Keratinocyte (primary cell): ENCODE data around the gene RNF121. TPM values are rescaled to one million over a fixed set of nuclear protein-coding genes. Genes with fewer than 3 reads are reported as not detected.

ENCODE experiments used
- DNase-seq: peaks from one replicate; pipeline ENCODE4 v3.0.0-alpha.2; 2011; ENCODE audit warnings: low read depth, missing footprints, low spot score
- FAIRE-seq: peaks from 2 replicates; lab custom pipeline; 2011; peaks lifted over from hg19 to GRCh38; lab: Jason Lieb, UNC
- H2AFZ ChIP-seq: 2 replicates; pipeline ENCODE4 v1.6.0; 2012; ENCODE audit warnings: low read length, control low read depth, inconsistent platforms; ENCODE audit not compliant: control insufficient read depth
- H3K27ac ChIP-seq: 2 replicates; pipeline ENCODE4 v1.5.1; 2011; ENCODE audit warnings: low read length; ENCODE audit not compliant: control insufficient read depth, insufficient read depth
- H3K27me3 ChIP-seq: 3 replicates; pipeline ENCODE4 v1.6.0; 2011; ENCODE audit warnings: low read length; ENCODE audit not compliant: control insufficient read depth, insufficient read depth; ENCODE audit errors: extremely low read depth
- H3K36me3 ChIP-seq, 2 experiments: 2 replicates in 1 of 2; 3 replicates in 1 of 2; pipeline ENCODE4 v1.5.1; 2011; ENCODE audit warnings: low read length in 2 of 2, mild to moderate bottlenecking in 1 of 2; ENCODE audit not compliant: control insufficient read depth in 2 of 2, insufficient read depth in 2 of 2; ENCODE audit errors: extremely low read depth in 1 of 2
- H3K4me1 ChIP-seq: 3 replicates; pipeline ENCODE4 v1.5.1; 2011; ENCODE audit warnings: low read length; ENCODE audit not compliant: control insufficient read depth, insufficient read depth; ENCODE audit errors: extremely low read depth
- H3K4me2 ChIP-seq: 3 replicates; pipeline ENCODE4 v1.6.0; 2011; ENCODE audit warnings: low read depth, low read length; ENCODE audit not compliant: control insufficient read depth, insufficient read depth; ENCODE audit errors: extremely low read depth
- H3K4me3 ChIP-seq, 3 experiments: fragments of 200-600 bp in 1 of 3; sonication (generic) in 1 of 3; 2 replicates in 2 of 3; 3 replicates in 1 of 3; pipeline ENCODE4 v1.5.1; 2011 to 2016; ENCODE audit warnings: low read length in 3 of 3, mild to moderate bottlenecking in 3 of 3, control low read depth in 2 of 3, inconsistent platforms in 1 of 3, low read depth in 1 of 3, mixed read lengths in 1 of 3, mixed run types in 1 of 3, moderate library complexity in 1 of 3; ENCODE audit not compliant: control insufficient read depth in 2 of 3, insufficient read depth in 2 of 3; ENCODE audit errors: extremely low read depth in 1 of 3
- H3K79me2 ChIP-seq: 2 replicates; pipeline ENCODE4 v1.6.0; 2012; ENCODE audit warnings: low read length; ENCODE audit not compliant: control insufficient read depth, insufficient read depth
- H3K9ac ChIP-seq: 3 replicates; pipeline ENCODE4 v1.6.0; 2011; ENCODE audit warnings: low read length; ENCODE audit not compliant: control insufficient read depth, insufficient read depth; ENCODE audit errors: extremely low read depth
- H3K9me1 ChIP-seq: 3 replicates; pipeline ENCODE4 v1.6.0; 2011; ENCODE audit warnings: low read length; ENCODE audit not compliant: control insufficient read depth, insufficient read depth; ENCODE audit errors: extremely low read depth
- H3K9me3 ChIP-seq: 2 replicates; pipeline ENCODE4 v1.5.1; 2012; ENCODE audit warnings: low read depth, low read length; ENCODE audit not compliant: control insufficient read depth
- H4K20me1 ChIP-seq: 3 replicates; pipeline ENCODE4 v1.6.0; 2011; ENCODE audit warnings: low read length; ENCODE audit not compliant: control insufficient read depth, insufficient read depth; ENCODE audit errors: extremely low read depth
- CTCF ChIP-seq, 3 experiments: IDR thresholded peaks in 1 of 3; conservative IDR thresholded peaks in 1 of 3; optimal IDR thresholded peaks in 1 of 3; 2 replicates in 2 of 3; 3 replicates in 1 of 3; pipeline versions ENCODE3 to v1.5.1; 2011; ENCODE audit warnings: low read length in 3 of 3, mild to moderate bottlenecking in 3 of 3, moderate library complexity in 2 of 3, control low read depth in 1 of 3, inconsistent platforms in 1 of 3; ENCODE audit not compliant: insufficient read depth in 2 of 3; ENCODE audit errors: extremely low read depth in 1 of 3
- EZH2 ChIP-seq: IDR thresholded peaks from one replicate; pipeline ENCODE4 v1.6.1; 2012; ENCODE audit warnings: inconsistent platforms, mild to moderate bottlenecking, low read length, moderate library complexity
- dilution Hi-C: fragments of 300-500 bp; cut with MboI; formaldehyde crosslinking; loops from one replicate; pipeline ENCODE4 v1.7.0; 2020; ENCODE audit warnings: low sequenced_read_pairs; ENCODE audit not compliant: extremely low pct_ligation_motif_present
- polyA plus RNA-seq, 5 experiments: library from polyadenylated mRNA; depleted of rRNA in 3 of 5; stranded (reverse) in 3 of 5; stranded (forward) in 1 of 5; unstranded in 1 of 5; fragments of >200 nt; gene quantifications; 1 replicate in 1 of 5; 2 replicates in 3 of 5; 3 replicates in 1 of 5; pipeline versions ENCODE4 v1.2.1 to v1.2.3, GENCODE V29; 2011 to 2012; ENCODE audit warnings: missing spikeins in 2 of 5, low read depth in 1 of 5, low replicate concordance in 1 of 5

The RNF121 gene
- polyA plus RNA-seq, 1 donor (not counting 4 experiments of a cell fraction or from before 2014, with no cell fraction given): 46.4 TPM

- Histone ChIP-seq H2AFZ (no peak within 1 kb of the TSS), H3K4me3 (no peak within 1 kb of the TSS), H3K4me2 (no peak within 1 kb of the TSS), H3K9ac (no peak within 1 kb of the TSS), H4K20me1 (no peaks in the 10 kb centered on the region), H3K27ac (no peak within 1 kb of the TSS), H3K4me1 (no peaks in the 10 kb centered on the region), H3K79me2 (no peaks in the 10 kb centered on the region), H3K9me1 (no peaks in the 10 kb centered on the region), H3K36me3 (peaks cover 11 to 20% of the 10 kb centered on the region in 2 experiments), H3K27me3 (no peaks in the 10 kb centered on the region), H3K9me3 (no peaks in the 10 kb centered on the region)
- no peak for TF ChIP-seq EZH2
- no peak for TF ChIP-seq CTCF (optimal IDR thresholded peaks at IDR 0.05 in 1 of 3, IDR thresholded peaks at IDR 0.05 in 1 of 3, conservative IDR thresholded peaks at IDR 0.05 in 1 of 3; ENCODE audit: extremely low read depth in 1 of 3, insufficient read depth in 2 of 3, low read length in 3 of 3)
- dilution Hi-C loops: no loop called here
- FAIRE-seq: no peak
- DNase-seq: no peak
Observed at GRCh38 chr11:71998649-71999310, 69.9 kb downstream of the RNF121 start, which contains the start of gene IL18BP. Gene IL18BP (plus strand): TSS chr11:71998909. CDS start chr11:71999985, 1,076 bp downstream.

- no peak overlapping the region for H3K27ac ChIP-seq
- dilution Hi-C loops: no loop called here
- H4K20me1 ChIP-seq: no peaks in the 10 kb centered on the region
Observed at GRCh38 chr11:71999362-71999761, 70.5 kb downstream of the RNF121 start.

More at GRCh38 chr11:71999362-71999761, 70.5 kb downstream of the RNF121 start:
- FAIRE-seq (no peak), DNase-seq (no peak)
- no peak overlapping the region for H3K9ac ChIP-seq
- no peak for TF ChIP-seq EZH2
- H3K27me3 ChIP-seq: no peaks in the 10 kb centered on the region
- H3K36me3 ChIP-seq: peaks cover 14 to 22% of the 10 kb centered on the region in 2 experiments
- H3K4me1 ChIP-seq: no peaks in the 10 kb centered on the region
- H3K4me3 ChIP-seq: no peak overlapping the region
- no peak overlapping the region for H2AFZ ChIP-seq
- H3K4me2 ChIP-seq: no peak overlapping the region
- H3K9me3 ChIP-seq: no peaks in the 10 kb centered on the region
- no peaks in the 10 kb centered on the region for H3K9me1 ChIP-seq
- H3K79me2 ChIP-seq: no peaks in the 10 kb centered on the region
